Lower leg skin (tissue), 4 donors: ENCODE results near the gene JMJD1C. TPM values are rescaled to one million over a fixed set of nuclear protein-coding genes. Genes with fewer than 3 reads are reported as not detected.

Experiments used
- DNase-seq, 2 donors: peaks; one replicate each; pipeline ENCODE4 v3.0.0-alpha.2; 2019; ENCODE audit warnings: low spot score in 2 of 2
- H3K4me3 ChIP-seq: fragments of 200-600 bp; sonication (generic); 2 replicates; pipeline ENCODE4 v1.5.1; 2017; ENCODE audit warnings: mild to moderate bottlenecking, low read depth; ENCODE audit not compliant: poor library complexity, severe bottlenecking
- POLR2A ChIP-seq, 2 donors: fragments of 450-650 bp; IDR thresholded peaks; one replicate each; pipeline ENCODE4 v1.6.1; 2016 to 2017; ENCODE audit warnings: antibody characterized with exemption in 2 of 2, mild to moderate bottlenecking in 1 of 2, moderate library complexity in 1 of 2
- WGBS, 2 donors: methylation state at CpG; one replicate each; pipeline ENCODE4 v1.1.5; 2018; 5-methylcytosine and 5-hydroxymethylcytosine counted together
- intact Hi-C: fragments of 100-400 bp; cut with DNase I; formaldehyde crosslinking; loops from one replicate; pipeline ENCODE4 v1.15.0; 2023; ENCODE audit warnings: low total_unique reads
- microRNA counts, 2 donors: library from miRNA; unstranded; fragments of <30 nt; microRNA quantifications; one replicate each; lab custom pipeline; 2016
- microRNA-seq, 2 donors: library from miRNA; unstranded; fragments of <30 nt; microRNA quantifications; one replicate each; pipeline ENCODE4, GENCODE V29; 2016; ENCODE audit warnings: borderline replicate concordance in 2 of 2, borderline number of aligned reads in 1 of 2
- total RNA-seq, 4 donors: library from RNA; depleted of rRNA; stranded (reverse); fragments of >200 nt; gene quantifications; one replicate each; pipeline ENCODE4 v1.1.0, GENCODE V29; 2016
- TF ChIP-seq, protein P1 (sequence below), 3 donors: fragments of 450-650 bp; IDR thresholded peaks; one replicate each; pipeline ENCODE4 v1.5.1; 2016; ENCODE audit warnings: antibody characterized with exemption in 3 of 3, mild to moderate bottlenecking in 3 of 3, moderate library complexity in 2 of 3

The JMJD1C gene
- total RNA-seq, 4 donors from 2014 or later = 82.0 to 92.5 (median 84.9) TPM

DNA sequence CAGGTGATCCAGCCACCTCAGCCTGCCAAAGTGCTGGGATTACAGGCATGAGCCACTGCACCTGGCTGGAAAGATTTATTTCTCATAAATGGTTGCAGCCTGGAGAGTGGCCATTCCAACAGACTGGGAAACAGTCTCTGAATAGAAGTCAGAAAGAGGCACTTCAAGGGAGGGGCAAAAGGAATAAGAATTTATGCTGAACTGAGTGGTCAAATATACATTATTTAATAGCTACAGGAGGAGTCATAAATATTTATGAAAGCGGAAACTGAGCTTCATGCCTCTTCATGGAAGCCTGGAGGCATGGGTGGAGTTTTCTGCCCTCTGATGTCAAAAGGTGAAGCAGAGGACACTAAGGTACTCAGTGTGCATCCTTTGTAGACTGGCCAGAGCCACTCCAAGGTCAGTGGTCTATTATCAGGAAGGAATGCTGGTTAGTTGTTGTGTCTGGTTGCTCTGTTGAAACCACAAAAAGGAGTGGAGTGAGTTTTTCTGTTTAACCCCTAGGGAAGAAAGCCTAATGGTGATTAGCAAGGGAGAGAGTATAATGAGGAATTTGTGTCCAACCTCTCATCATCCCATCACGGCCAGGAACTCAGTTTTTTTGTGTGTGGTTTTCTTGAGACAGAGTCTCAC, 341.9 kb downstream of the JMJD1C start:
- 82 to 92% methylated on average over 2 of the region's 2 CpGs for WGBS, 2 donors
- intact Hi-C loops = loop anchor here (5.0 kb wide), 1 partner anchor 772 kb away; no protein-coding TSS in a partner anchor
- TF ChIP-seq, protein P1, sequence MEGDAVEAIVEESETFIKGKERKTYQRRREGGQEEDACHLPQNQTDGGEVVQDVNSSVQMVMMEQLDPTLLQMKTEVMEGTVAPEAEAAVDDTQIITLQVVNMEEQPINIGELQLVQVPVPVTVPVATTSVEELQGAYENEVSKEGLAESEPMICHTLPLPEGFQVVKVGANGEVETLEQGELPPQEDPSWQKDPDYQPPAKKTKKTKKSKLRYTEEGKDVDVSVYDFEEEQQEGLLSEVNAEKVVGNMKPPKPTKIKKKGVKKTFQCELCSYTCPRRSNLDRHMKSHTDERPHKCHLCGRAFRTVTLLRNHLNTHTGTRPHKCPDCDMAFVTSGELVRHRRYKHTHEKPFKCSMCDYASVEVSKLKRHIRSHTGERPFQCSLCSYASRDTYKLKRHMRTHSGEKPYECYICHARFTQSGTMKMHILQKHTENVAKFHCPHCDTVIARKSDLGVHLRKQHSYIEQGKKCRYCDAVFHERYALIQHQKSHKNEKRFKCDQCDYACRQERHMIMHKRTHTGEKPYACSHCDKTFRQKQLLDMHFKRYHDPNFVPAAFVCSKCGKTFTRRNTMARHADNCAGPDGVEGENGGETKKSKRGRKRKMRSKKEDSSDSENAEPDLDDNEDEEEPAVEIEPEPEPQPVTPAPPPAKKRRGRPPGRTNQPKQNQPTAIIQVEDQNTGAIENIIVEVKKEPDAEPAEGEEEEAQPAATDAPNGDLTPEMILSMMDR (IDR thresholded peaks at IDR 0.05) = no peak
- TF ChIP-seq POLR2A (IDR thresholded peaks at IDR 0.05) = no peak
- DNase-seq = peak in 1 of 2 donors; percentile 13
- no peak overlapping the region for H3K4me3 ChIP-seq

DNA sequence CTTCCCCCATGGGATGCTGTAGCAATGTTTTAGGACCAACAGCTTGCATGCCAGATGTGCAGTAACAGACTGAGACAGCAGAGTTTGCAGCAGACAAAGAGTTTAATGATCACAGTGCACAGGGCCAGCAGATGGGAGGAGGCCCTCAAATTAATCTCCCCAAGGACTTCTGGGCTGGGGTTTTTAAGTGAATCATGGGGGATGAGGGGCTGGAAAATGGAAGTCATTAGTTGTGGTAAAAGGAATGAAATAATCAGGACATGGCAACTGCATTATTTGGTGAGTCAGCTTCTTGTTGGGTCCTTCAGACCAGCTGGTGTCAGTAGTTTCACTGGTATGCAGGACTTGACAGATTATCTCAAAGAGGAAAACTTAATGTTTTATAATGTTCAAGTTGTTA, 345.2 kb downstream of the JMJD1C start:
- TF ChIP-seq, protein P1 (IDR thresholded peaks at IDR 0.05) = no peak
- TF ChIP-seq POLR2A (IDR thresholded peaks at IDR 0.05) = no peak
- peak; percentile 62 to 66 for DNase-seq
- H3K4me3 ChIP-seq = no peak overlapping the region
- intact Hi-C loops = loop anchor here (5.0 kb wide), 1 partner anchor 768 kb away; no protein-coding TSS in a partner anchor

DNA sequence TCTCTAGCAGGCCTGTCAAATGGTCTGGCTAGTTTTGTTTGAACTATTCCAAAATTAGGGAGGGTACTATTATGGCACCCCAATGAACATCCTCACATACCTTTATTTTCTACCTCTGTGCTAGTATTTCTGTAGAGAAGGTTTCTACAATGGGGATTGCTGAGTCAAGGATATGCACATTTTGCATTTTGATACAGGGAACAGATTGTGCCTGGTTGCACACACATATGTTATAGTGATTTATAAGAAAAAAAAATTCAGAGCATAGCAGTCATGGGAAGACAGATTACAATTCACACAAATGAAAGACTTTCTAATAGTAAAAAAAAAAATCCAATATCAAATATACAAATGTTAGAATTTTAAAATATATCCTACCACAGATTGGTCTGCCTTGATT, 346.7 kb downstream of the JMJD1C start:
- no peak overlapping the region for H3K4me3 ChIP-seq
- TF ChIP-seq, protein P1 (IDR thresholded peaks at IDR 0.05) = no peak
- no peak for TF ChIP-seq POLR2A (IDR thresholded peaks at IDR 0.05)
- DNase-seq = no peak
- intact Hi-C loops = no loop called here

MicroRNAs within 50 kb of the gene (microRNA counts, 767-probe panel; counts per million panel counts)
- 0 to 358 counts per million in 2 donors for microRNA hsa-miR-1296 (lab: Ali Mortazavi, UCI)

Small RNA genes within 50 kb of the gene (microRNA-seq; reads per million reads assigned to microRNA genes)
- gene MIR1296 = 12.5 to 24.5 reads per million in 2 donors

Other genes with a start within 250 kb of the JMJD1C start
- 10 to 100 TPM; 39.8 to 58.4 (median 49.0) TPM for gene REEP3, start 55.4 kb upstream of the JMJD1C start, total RNA-seq